RCC 7860 (cell line): ENCODE measurements around the gene VMP1.
"Not testable (repeated sequence)": the region's sequence is repeated elsewhere in the genome, so short reads cannot be mapped to it uniquely, and the experiment has no call there.

Source experiments
- DNase-seq: peaks from one replicate; pipeline ENCODE4 v3.0.0-alpha.2; 2015; ENCODE audit warnings: low spot score
- FAIRE-seq: peaks from 2 replicates; lab custom pipeline; 2012; peaks lifted over from hg19 to GRCh38; lab: Jason Lieb, UNC

The VMP1 gene

DNA sequence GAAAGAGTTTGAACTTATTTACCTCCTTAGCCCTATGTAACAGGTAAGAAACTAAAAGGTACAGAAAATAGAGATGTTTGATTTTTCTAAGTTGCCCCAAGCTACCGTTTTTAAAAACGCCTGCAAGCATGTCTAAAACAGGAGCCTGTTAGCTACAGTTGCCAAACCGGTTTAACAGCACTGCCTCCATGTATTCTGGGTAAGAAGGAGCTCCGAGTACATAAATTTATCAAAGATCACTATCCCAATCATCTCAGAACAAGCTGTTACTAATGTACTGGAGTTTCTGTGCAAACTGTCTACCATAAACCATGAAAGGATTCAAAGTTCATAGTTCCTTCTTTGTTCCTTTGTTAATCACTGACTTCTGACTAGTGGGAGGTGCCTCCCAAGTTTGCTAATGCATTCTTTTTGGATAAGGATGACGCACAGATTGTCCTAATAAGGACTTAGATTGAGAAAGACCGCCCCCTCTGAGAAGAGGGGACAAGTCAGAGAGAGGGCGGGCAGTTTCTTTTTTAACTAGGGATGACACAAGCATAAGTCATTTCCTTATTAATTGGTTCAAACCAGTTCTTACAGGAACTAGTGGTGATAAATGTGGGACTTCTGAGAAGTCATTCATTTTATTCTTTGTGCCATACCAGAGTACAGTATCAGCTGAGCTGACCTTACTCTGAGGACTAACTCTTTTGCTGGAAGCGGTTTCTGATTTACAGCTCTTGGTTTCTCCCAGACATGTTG, 130.0 kb downstream of the VMP1 start:
- peak; percentile 98 for FAIRE-seq

DNA sequence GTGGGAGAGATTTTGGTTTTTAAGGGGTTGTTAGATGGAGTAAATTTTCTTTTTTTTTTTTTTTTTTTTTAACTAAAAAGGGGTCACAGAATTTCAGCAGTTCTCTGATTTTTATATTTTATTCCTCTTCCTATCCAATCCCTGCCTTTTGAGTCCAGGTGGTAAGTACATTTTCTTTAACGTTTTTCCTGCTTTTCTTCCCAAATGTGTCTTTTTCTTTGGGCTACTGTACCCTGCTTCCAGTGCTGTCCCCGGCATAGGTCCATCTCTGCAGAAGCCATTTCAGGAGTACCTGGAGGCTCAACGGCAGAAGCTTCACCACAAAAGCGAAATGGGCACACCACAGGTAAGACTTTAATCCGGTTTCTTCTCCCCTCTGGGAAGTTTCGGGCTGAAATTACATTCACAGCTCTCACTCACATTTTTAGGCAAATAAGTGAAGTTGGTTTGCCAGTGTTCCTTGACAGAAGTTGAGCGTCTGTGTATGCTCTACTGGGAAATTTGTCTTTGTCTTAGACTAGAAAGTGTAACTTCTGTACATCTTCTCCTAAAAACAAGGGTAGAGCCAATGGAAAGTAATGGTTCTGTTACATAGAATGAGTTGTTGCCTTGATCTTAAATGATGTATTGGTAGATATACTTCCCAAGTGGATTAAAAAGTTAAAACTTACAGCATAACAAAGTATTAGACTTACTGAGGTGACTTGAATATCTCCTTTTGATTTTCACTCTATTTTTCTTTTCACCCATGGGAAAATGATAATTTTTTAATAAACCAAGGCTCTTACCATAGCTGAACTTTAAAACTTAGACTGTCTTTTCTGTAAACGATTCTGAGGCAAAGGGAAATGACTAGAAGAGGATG, 130.8 kb downstream of the VMP1 start:
- no peak for FAIRE-seq
- peak; percentile 52 for DNase-seq

More for the DNA sequence above, 130.0 kb downstream of the VMP1 start:
- peak; percentile 100 for DNase-seq

DNA sequence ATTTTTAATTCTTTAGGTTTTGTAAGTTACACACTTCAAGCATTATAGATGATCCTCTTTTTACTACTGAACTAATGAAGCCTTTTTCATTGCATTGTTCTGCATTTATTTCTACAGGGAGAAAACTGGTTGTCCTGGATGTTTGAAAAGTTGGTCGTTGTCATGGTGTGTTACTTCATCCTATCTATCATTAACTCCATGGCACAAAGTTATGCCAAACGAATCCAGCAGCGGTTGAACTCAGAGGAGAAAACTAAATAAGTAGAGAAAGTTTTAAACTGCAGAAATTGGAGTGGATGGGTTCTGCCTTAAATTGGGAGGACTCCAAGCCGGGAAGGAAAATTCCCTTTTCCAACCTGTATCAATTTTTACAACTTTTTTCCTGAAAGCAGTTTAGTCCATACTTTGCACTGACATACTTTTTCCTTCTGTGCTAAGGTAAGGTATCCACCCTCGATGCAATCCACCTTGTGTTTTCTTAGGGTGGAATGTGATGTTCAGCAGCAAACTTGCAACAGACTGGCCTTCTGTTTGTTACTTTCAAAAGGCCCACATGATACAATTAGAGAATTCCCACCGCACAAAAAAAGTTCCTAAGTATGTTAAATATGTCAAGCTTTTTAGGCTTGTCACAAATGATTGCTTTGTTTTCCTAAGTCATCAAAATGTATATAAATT, 132.3 kb downstream of the VMP1 start:
- DNase-seq, result peak; percentile 62
- FAIRE-seq, result no peak

DNA sequence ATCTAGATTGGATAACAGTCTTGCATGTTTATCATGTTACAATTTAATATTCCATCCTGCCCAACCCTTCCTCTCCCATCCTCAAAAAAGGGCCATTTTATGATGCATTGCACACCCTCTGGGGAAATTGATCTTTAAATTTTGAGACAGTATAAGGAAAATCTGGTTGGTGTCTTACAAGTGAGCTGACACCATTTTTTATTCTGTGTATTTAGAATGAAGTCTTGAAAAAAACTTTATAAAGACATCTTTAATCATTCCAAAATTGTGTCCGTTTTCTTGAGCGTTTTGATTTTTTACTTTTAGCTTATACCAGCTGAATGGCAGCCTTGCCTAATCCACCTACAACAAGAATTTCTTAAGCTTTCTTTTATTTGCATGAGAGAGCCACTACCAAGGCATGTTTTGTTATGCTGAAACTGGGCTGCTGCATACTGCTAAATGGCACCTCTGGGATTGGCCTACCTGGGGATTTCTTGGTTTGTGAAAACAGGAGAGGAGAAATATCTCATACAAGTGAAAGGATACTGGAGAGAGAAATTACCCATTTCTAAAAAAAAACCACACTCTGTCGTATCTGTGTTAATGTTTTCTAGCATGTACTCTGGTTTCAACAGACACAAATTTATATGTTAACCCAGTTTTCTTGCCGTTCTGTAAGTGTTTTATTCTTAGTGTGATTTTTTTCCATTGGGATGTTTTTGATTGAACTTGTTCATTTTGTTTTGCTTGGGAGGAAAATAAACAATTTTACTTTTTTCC, 133.1 kb downstream of the VMP1 start:
- DNase-seq (peak; percentile 52), FAIRE-seq (no peak)

DNA sequence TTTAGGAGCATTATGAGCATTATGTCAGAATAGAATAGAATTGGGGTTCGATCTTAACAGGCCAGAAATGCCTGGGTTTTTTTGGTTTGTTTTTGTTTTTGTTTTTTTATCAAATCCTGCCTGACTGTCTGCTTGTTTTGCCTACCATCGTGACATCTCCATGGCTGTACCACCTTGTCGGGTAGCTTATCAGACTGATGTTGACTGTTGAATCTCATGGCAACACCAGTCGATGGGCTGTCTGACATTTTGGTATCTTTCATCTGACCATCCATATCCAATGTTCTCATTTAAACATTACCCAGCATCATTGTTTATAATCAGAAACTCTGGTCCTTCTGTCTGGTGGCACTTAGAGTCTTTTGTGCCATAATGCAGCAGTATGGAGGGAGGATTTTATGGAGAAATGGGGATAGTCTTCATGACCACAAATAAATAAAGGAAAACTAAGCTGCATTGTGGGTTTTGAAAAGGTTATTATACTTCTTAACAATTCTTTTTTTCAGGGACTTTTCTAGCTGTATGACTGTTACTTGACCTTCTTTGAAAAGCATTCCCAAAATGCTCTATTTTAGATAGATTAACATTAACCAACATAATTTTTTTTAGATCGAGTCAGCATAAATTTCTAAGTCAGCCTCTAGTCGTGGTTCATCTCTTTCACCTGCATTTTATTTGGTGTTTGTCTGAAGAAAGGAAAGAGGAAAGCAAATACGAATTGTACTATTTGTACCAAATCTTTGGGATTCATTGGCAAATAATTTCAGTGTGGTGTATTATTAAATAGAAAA, 133.8 kb downstream of the VMP1 start:
- FAIRE-seq (peak; percentile 48), DNase-seq (peak; percentile 45)

DNA sequence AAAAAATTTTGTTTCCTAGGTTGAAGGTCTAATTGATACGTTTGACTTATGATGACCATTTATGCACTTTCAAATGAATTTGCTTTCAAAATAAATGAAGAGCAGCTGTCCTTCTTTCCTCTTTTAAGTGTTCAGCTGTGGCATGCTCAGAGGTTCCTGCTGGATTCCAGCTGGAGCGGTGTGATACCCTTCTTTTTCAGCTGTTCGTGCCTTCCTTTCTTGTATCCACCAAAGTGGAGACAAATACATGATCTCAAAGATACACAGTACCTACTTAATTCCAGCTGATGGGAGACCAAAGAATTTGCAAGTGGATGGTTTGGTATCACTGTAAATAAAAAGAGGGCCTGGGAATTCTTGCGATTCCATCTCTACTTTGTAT, 134.4 kb downstream of the VMP1 start:
- FAIRE-seq, DNase-seq: not testable (repeated sequence)

DNA sequence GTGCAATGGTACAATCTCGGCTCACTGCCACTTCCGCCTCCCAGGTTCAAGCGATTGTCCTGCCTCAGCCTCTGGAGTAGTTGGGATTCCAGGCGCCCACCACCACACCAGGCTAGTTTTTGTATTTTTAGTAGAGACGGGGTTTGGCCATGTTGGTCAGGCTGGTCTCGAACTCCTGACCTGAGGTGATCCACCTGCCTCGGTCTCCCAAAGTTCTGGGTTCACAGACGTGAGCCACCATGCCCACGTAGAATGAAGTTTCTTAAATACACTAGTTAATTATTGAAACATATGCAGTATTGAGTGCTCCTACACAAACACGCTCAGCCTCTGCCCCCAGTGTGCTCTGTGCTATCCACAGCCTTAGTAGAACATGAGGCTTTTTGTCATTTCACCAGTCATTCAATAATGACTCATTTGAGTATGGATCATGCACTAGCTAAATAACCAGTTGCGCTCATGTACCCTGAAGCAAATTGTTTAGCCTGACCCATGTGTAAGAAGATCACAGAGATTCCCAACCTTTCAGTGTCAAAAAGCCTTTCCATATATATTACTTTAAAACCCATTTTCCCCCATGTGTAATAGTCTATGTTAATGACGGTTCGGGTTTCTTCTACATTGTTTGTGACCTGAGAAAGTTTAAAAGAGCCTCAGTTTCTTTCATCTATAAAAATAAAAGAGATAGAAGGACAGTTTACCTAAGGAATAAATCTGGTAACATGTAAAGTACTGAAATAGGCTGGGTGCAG, 135.6 kb downstream of the VMP1 start:
- DNase-seq, result peak; percentile 99
- peak; percentile 83 for FAIRE-seq

DNA sequence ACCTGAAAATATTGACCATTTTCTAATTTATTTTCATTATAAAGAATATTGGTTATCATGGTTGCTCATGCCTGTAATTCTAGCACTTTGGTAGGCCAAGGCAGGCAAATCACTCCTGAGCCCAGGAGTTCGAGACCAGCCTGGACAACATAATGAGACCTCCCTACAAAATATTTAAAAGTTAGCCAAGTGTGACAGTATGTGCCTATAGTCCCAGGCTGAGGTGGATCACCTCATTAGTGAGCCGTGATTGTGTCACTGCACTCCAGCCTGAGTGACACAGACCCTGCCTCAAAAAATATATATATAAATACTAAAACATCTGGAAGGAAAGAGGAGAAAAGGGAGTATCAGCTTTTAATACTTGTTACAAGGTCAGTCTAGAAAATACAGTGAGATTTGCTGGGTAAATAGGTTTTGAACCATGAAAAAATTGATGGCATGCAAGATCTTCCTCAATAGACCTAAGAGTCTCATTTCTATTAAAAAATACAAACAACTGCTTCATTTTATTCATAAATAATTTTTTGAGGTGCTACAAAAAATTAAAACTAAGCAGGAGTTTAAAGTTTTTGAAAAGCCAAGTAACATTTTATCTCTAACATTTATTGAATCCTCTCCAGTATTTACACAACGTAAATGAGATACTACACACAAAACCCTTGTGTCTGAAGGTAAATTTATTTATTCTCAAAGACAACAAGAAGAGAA, 137.6 kb downstream of the VMP1 start:
- peak; percentile 89 for DNase-seq
- FAIRE-seq, result peak; percentile 76

DNA sequence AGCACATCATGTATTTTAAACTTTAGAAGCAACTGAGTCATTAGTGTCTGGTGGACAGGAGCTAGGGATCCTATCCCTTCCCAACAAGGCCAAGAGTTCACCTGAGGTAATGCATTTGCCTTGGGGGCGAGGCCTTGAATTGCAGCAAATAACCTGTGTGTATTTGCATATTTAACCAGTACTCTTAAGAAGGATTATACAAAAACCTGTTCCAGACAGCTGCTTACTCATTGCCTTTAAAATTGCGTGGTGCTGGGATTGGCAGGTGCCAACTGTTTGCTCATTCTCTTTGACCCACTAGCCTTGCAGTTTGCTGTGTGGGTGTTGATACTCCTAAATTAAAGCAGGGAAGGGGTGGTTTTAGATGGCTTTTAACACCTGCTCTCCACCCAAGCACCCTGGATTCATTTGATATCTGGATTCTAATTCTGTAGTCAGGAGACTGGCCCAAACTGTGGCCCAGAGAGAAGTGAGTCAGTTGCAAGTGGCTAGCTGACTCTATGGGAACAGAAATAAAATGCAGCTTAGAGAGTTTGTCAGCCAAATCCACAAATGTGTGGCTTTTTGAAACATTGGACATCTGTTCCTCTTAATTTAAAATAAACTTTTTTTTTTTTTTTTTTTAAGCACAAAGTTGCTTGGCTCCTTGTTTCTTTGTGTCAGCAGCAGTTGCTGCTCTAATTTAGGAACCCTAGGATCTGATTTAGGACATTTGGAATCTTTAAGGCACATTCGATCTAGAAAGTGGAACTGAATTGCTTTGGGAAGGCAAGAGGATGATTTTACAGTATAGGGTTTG, 138.3 kb downstream of the VMP1 start:
- no peak for FAIRE-seq

DNA sequence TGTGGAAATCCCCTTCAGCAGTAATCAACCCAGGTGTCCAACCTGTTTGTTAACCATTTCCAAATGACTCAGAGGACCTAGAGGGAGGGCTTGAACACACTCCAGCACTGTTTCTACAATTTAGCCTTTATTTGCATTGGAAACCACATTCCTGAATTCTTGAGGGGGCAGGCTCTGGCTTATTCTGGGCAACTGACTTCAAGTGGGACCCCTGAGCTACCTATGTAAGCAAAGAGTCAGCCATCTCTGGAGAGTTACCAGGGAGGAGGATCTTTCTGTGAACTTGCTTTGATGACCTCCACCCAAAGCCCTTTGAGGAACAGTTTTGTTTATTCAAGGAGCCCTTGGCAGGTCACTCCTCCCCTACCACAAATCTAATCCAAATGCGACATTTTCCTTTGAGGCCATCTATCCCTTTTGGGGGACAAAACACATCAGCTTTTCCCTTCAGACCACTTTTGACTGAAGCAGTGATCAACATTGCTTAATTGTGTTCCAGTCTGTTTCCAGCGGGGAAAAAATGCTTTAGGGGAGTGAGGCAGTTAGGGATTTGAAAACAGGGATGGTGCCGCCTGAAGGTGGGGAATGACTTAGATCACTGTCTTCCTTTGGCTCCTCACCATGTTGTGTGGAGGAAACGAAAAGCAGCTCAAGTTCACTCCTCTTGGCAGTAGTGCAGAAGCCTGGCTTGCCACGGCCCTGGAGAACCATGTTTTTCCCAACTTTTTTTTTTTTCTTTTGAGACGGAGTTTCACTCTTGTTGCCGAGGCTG, 139.1 kb downstream of the VMP1 start:
- peak; percentile 94 for FAIRE-seq

More for the DNA sequence above, 138.3 kb downstream of the VMP1 start:
- peak; percentile 86 for DNase-seq

DNA sequence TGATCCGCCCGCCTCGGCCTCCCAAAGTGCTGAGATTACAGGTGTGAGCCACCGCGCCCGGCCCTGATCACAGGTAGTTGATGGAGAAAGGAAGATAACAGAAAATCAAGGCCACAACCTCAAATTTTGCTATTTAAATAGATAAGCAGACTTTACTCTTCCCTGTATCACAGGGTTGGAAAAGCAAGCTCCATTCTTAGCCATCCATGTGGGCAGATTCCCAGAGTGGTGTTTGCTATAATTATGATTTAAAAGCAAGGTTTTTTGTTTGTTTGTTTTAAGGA, 140.9 kb downstream of the VMP1 start:
- DNase-seq (no peak), FAIRE-seq (no peak)

More for the DNA sequence above, 139.1 kb downstream of the VMP1 start:
- DNase-seq, result peak; percentile 100

DNA sequence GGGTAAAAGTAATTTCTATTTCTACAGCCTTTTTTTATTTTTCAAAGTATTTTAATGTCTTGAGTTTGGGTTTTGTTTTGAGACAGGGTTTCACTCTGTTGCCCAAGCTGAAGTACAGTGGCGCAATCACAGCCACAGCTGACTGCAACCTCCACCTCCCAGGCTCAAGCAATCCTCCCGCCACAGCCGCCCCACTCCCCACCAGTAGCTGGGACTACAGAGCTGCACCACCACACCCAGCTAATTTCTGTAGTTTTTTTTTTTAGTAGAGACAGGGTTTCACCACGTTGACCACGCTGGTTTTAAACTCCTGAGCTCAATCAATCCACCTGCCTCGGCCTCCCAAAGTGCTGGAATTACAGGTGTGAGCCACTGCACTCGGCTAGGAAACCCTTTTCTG, 141.3 kb downstream of the VMP1 start:
- no peak for DNase-seq
- FAIRE-seq, result no peak

DNA sequence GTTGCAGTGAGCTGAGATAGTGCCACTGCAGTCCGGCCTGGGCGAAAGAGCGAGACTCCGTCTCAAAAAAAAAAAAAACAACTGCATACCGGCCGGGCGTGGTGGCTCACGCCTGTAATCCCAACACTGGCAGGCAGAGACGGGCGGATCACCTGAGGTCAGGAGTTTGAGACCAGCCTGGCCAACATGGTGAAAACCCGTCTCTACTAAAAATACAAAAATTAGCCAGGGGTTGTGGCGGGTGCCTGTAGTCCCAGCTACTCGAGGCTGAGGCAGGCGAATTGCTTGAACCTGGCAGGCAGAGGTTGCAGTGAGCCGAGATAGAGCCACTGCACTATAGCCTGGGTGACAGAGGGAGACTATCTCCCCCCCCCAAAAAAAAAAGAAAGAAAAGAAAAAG, 142.9 kb downstream of the VMP1 start:
- not testable (repeated sequence) for DNase-seq, FAIRE-seq

DNA sequence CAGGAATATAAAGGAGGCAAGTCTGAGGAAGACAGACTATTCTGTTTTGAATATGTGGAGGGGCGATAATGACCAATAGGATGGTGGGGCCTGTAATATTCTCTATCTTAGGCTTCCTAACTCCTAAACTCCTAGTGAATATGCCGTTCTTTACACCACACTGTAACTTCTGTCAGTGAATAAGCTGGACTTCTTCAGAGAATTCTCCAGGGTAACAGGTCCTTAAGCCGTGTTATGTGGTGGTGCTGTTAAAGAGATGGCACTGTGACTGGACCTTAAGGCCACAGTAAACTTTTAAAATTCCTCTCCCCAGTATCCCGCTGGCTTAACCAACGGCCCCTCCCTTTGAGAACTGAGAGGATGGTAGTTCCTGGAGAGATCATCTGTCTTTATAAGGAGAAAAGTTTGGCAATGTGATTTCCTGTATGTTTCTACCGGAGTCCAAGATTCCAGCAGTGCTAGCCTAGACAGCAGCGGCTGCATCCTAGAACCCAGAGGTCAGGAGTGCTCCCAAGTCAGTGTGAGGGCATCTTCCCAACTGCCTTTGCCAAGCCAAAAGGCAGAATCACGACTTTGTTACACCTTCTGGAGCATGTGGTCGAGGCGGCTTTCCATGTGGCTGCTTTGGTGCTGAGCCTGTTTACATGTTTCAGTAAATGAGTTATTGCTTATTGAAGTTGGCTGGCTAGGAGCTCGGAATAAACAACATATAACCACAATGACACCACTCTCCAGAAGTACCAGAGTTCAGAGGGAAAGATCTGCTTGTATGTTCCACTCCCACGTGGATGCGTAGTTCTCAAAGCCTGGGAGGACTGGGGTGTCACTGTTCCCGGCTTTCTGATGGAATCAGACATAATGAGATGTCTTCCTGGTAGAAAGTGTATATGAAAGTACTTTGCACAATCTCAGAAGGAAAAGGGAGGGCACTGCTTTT, 144.3 kb downstream of the VMP1 start:
- no peak for FAIRE-seq
- DNase-seq, result peak; percentile 68

DNA sequence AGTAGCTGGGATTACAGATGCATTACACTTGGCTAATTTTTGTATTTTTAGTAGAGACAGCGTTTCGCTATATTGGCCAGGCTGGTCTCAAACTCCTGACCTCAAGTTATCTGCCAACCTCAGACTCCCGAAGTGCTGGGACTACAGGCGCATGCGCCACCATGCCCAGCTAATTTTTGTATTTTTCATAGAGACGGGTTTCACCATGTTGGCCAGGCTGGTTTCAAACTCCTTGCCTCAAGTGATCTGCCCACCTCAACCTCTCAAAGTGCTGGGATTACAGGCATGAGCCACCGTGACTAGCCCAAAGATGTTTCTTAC, 145.4 kb downstream of the VMP1 start:
- not testable (repeated sequence) for FAIRE-seq, DNase-seq
